GM12878 (cell line): Measurements from ENCODE around the gene FAM216A. TPM values are rescaled to one million over a fixed set of nuclear protein-coding genes. Genes with fewer than 3 reads are reported as not detected.

Experiments
- ATAC-seq: fragments of 200-7000 bp; cut with Tn5 transposase; 3 replicates; pipeline ENCODE4 v1.9.1; 2020; ENCODE audit warnings: mild to moderate bottlenecking, moderate library complexity
- BruUV-seq: library from RNA; stranded (reverse); fragments of 400-500 nt; replicated peaks from 2 replicates; lab custom pipeline; 2021; lab: Mats Ljungman, UMichigan
- CTCF ChIA-PET: fragments of 300-600 bp; sonication (Branson Sonifier 250); formaldehyde crosslinking; extraction: SDS; loops from one replicate; lab custom pipeline; 2021; ENCODE audit warnings: inconsistent platforms; lab: Yijun Ruan, JAX
- POLR2A ChIA-PET: fragments of 350-600 bp; formaldehyde crosslinking; extraction: SDS; loops from one replicate; lab custom pipeline; 2021; ENCODE audit warnings: inconsistent platforms; lab: Charles Lee
- RAD21 ChIA-PET: fragments of 300-600 bp; sonication (Branson Sonifier 250); formaldehyde crosslinking; loops from one replicate; lab custom pipeline; 2023; ENCODE audit warnings: antibody characterized with exemption; ENCODE audit not compliant: unreplicated experiment; lab: Charles Lee
- SMC1A ChIA-PET: fragments of 300-600 bp; sonication (Branson Sonifier 250); formaldehyde crosslinking; loops from one replicate; lab custom pipeline; 2023; ENCODE audit not compliant: unreplicated experiment, uncharacterized antibody; lab: Charles Lee
- DNase-seq: peaks from one replicate; pipeline ENCODE4 v3.0.0-alpha.2; 2011; ENCODE audit warnings: low read depth, low spot score
- FAIRE-seq: peaks from 3 replicates; lab custom pipeline; 2011; peaks lifted over from hg19 to GRCh38; lab: Jason Lieb, UNC
- H2AFZ ChIP-seq: 2 replicates; pipeline ENCODE4 v1.6.0; 2011; ENCODE audit warnings: low read depth, low read length, control low read depth; ENCODE audit not compliant: control insufficient read depth
- H3K27ac ChIP-seq: 2 replicates; pipeline ENCODE4 v1.5.1; 2011; ENCODE audit warnings: control low read depth; ENCODE audit not compliant: control insufficient read depth, insufficient read depth
- H3K27me3 ChIP-seq, 2 experiments: replicated peaks in 1 of 2; 2 replicates each; pipeline versions ENCODE4 v1.6.0 to v1.6.1; 2011; ENCODE audit warnings: low read length in 1 of 2; ENCODE audit not compliant: control insufficient read depth in 2 of 2, insufficient read depth in 2 of 2
- H3K36me3 ChIP-seq, 2 experiments: 2 replicates each; pipeline ENCODE4 v1.5.1; 2011; ENCODE audit warnings: low read length in 1 of 2; ENCODE audit not compliant: control insufficient read depth in 2 of 2, insufficient read depth in 2 of 2
- H3K4me1 ChIP-seq: 2 replicates; pipeline ENCODE4 v1.6.1; 2011; ENCODE audit warnings: mild to moderate bottlenecking, low read length, moderate library complexity, mixed read lengths; ENCODE audit not compliant: control insufficient read depth, insufficient read depth
- H3K4me2 ChIP-seq: 2 replicates; pipeline ENCODE4 v1.6.0; 2011; ENCODE audit warnings: control low read depth; ENCODE audit not compliant: control insufficient read depth, insufficient read depth
- H3K4me3 ChIP-seq: fragments of 200-600 bp; sonication (generic); 2 replicates; pipeline ENCODE4 v1.5.1; 2016
- H3K79me2 ChIP-seq: 2 replicates; pipeline ENCODE4 v1.6.0; 2011; ENCODE audit warnings: low read length; ENCODE audit not compliant: control insufficient read depth, insufficient read depth
- H3K9ac ChIP-seq: 2 replicates; pipeline ENCODE4 v1.8.0; 2011; ENCODE audit warnings: low read length, control low read depth, mixed read lengths; ENCODE audit not compliant: control insufficient read depth, insufficient read depth
- H3K9me3 ChIP-seq: replicated peaks from 3 replicates; pipeline ENCODE4 v1.5.1; 2011; ENCODE audit warnings: mild to moderate bottlenecking, low read length; ENCODE audit not compliant: control insufficient read depth, insufficient read depth
- H4K20me1 ChIP-seq: 2 replicates; pipeline ENCODE4 v1.6.0; 2011; ENCODE audit not compliant: control insufficient read depth, insufficient read depth
- CEBPB ChIP-seq, 2 experiments: fragments of 150-350 bp in 1 of 2; IDR thresholded peaks; 2 replicates each; pipeline ENCODE4 v1.6.1; 2012 to 2014; ENCODE audit warnings: low read depth in 2 of 2, low read length in 2 of 2, borderline replicate concordance in 1 of 2, inconsistent platforms in 1 of 2
- IKZF1 ChIP-seq: fragments of 450-650 bp; conservative IDR thresholded peaks from 2 replicates; pipeline ENCODE4 v1.6.1; 2017; ENCODE audit warnings: antibody characterized with exemption, mild to moderate bottlenecking
- LARP7 ChIP-seq: fragments of 450-650 bp; IDR thresholded peaks from 2 replicates; pipeline ENCODE4 v1.6.1; 2017; ENCODE audit warnings: mild to moderate bottlenecking
- MTA2 ChIP-seq: fragments of 450-650 bp; IDR thresholded peaks from 2 replicates; pipeline ENCODE4 v1.6.1; 2016; ENCODE audit warnings: low read depth, mild to moderate bottlenecking, moderate library complexity
- SIX5 ChIP-seq: IDR thresholded peaks from 2 replicates; pipeline ENCODE4 v1.6.1; 2011; ENCODE audit warnings: mild to moderate bottlenecking, low read depth, low read length, moderate library complexity; ENCODE audit not compliant: severe bottlenecking
- SMARCA5 ChIP-seq: fragments of 450-650 bp; IDR thresholded peaks from 2 replicates; pipeline ENCODE4 v1.6.1; 2017; ENCODE audit warnings: mild to moderate bottlenecking
- SP1 ChIP-seq: IDR thresholded peaks from one replicate; pipeline ENCODE4 v1.6.1; 2011; ENCODE audit warnings: low read depth, low read length
- SRF ChIP-seq, 2 experiments: IDR thresholded peaks; 2 replicates each; pipeline ENCODE4 v1.6.1; 2011; ENCODE audit warnings: low read depth in 2 of 2, low read length in 2 of 2, mild to moderate bottlenecking in 1 of 2, moderate library complexity in 1 of 2
- STAT1 ChIP-seq: fragments of 450-650 bp; conservative IDR thresholded peaks from 2 replicates; pipeline ENCODE4 v1.6.1; 2014; ENCODE audit warnings: antibody characterized with exemption, mild to moderate bottlenecking
- WGBS: methylation state at CpG from one replicate; pipeline ENCODE4 v1.1.6; 2016; ENCODE audit warnings: low lambda C conversion rate; ENCODE audit not compliant: insufficient replicate concordance, insufficient coverage; ENCODE audit errors: missing lambda C conversion rate; 5-methylcytosine and 5-hydroxymethylcytosine counted together
- in situ Hi-C: fragments of 300-500 bp; cut with MboI; formaldehyde crosslinking; loops from 9 replicates; pipeline ENCODE4 v1.14.3; 2018; ENCODE audit warnings: mixed read lengths
- intact Hi-C: fragments of 100-400 bp; cut with micrococcal nuclease; formaldehyde crosslinking; loops from one replicate; pipeline ENCODE4 v1.14.2; 2022; ENCODE audit not compliant: unreplicated experiment
- polyA plus RNA-seq, 11 experiments: library from polyadenylated mRNA; depleted of rRNA in 4 of 11; unstranded in 6 of 11; stranded (reverse) in 5 of 11; fragments of >200 nt; fragmentation: Nextera tagmentation in 4 of 11; fragmentation: Illumina TruSeq in 1 of 11; extraction: Ambion mirVana in 4 of 11; extraction: Trizol in 1 of 11; gene quantifications; 1 replicate in 1 of 11; 2 replicates in 10 of 11; pipeline versions ENCODE4 v1.2.1 to v1.2.3, GENCODE V29; 2011 to 2016; ENCODE audit warnings: inconsistent platforms in 2 of 11, missing spikeins in 2 of 11, low read depth in 1 of 11
- total RNA-seq, 4 experiments: library from RNA; depleted of rRNA in 3 of 4; stranded (reverse); fragments of >200 nt in 3 of 4; fragmentation: Illumina TruSeq in 1 of 4; extraction: Trizol in 1 of 4; gene quantifications; 2 replicates each; pipeline versions ENCODE4 v1.2.1 to v1.2.3, GENCODE V29; 2013 to 2021
- TF ChIP-seq, protein P1 (sequence below): fragments of 450-650 bp; IDR thresholded peaks from 2 replicates; pipeline ENCODE4 v1.6.1; 2018; ENCODE audit warnings: mild to moderate bottlenecking, low read depth, moderate library complexity; ENCODE audit not compliant: partially characterized antibody
- TF ChIP-seq, protein P2 (sequence below): fragments of 450-650 bp; IDR thresholded peaks from 2 replicates; pipeline ENCODE4 v1.6.1; 2014; ENCODE audit warnings: mild to moderate bottlenecking
- TF ChIP-seq, protein P3 (sequence below): fragments of 450-650 bp; IDR thresholded peaks from 2 replicates; pipeline ENCODE4 v1.6.1; 2017; ENCODE audit warnings: mild to moderate bottlenecking, moderate library complexity
- TF ChIP-seq, protein P4 (sequence below): fragments of 450-650 bp; formaldehyde crosslinking; IDR thresholded peaks from 2 replicates; pipeline ENCODE4 v1.4.0; 2022; ENCODE audit warnings: mild to moderate bottlenecking, moderate library complexity

The FAM216A gene
- total and polyA plus RNA-seq, 10 of the 15 experiments (the other 5 are each of a cell fraction or from before 2014, with no cell fraction given), result 15.0 to 48.3 (median 35.0) TPM

DNA sequence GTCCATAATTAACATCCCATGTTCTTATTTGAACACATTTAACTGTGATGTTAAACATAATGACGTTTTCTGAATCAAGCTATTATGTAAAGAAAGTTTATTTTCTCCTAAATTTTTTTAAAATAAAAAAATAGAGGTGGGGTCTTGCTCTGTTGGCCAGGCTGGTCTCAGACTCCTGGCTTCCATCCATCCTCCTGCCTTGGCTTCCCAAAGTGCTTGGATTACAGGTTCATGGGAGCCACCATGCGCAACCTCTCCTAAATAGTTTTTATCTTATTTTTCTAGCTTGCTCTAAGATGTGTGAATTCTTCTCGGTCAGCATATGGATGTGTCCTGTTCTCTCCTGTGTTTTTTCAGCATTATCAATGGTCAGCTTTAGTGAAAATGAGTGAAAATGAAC is 36.7 kb downstream of the FAM216A start:
- Histone ChIP-seq H3K9ac (no peak overlapping the region), H2AFZ (no peak overlapping the region), H3K27me3 (no peaks in the 10 kb centered on the region), H3K4me1 (peaks cover 4% of the 10 kb centered on the region), H3K9me3 (no peaks in the 10 kb centered on the region), H4K20me1 (no peaks in the 10 kb centered on the region), H3K4me2 (no peak overlapping the region), H3K79me2 (peaks cover 19% of the 10 kb centered on the region), H3K36me3 (no peaks in the 10 kb centered on the region), H3K4me3 (no peak overlapping the region), H3K27ac (no peak overlapping the region)
- DNase-seq, result no peak
- RAD21 ChIA-PET, result interaction anchor here (0.6 to 3.6 kb wide), 2 partner anchors 37 to 95 kb away, joined by 3 to 25 read pairs; partner anchors contain the start of gene GPN3
- CTCF ChIA-PET, result interaction anchor here (1.7 to 21.1 kb wide), 3 partner anchors 10 to 93 kb away, joined by 3 to 462 read pairs (median 4); no protein-coding TSS in a partner anchor
- WGBS, result 90% methylated on average over 3 of the region's 3 CpGs
- in situ Hi-C loops, result no loop called here
- intact Hi-C loops, result no loop called here
- no TSS peak for BruUV-seq
- POLR2A ChIA-PET, result interaction anchor here (0.5 to 0.6 kb wide), 3 partner anchors 94 to 479 kb away, joined by 3 to 4 read pairs (median 4); no protein-coding TSS in a partner anchor
- no peak for FAIRE-seq
- ATAC-seq, result no peak
- SMC1A ChIA-PET, result interaction anchor here (1.0 to 26.9 kb wide), 3 partner anchors 10 to 93 kb away, joined by 3 to 492 read pairs (median 5); no protein-coding TSS in a partner anchor
- TF ChIP-seq STAT1 (no peak), CEBPB (IDR thresholded peaks at IDR 0.05; ENCODE audit: borderline replicate concordance in 1 of 2, low read depth in 2 of 2, low read length in 2 of 2) (no peak), MTA2 (no peak), SP1 (no peak), SMARCA5 (no peak), IKZF1 (no peak), SRF (IDR thresholded peaks at IDR 0.05; ENCODE audit: low read depth in 2 of 2, low read length in 2 of 2) (no peak), SIX5 (no peak), LARP7 (no peak)
- TF ChIP-seq, protein P1, sequence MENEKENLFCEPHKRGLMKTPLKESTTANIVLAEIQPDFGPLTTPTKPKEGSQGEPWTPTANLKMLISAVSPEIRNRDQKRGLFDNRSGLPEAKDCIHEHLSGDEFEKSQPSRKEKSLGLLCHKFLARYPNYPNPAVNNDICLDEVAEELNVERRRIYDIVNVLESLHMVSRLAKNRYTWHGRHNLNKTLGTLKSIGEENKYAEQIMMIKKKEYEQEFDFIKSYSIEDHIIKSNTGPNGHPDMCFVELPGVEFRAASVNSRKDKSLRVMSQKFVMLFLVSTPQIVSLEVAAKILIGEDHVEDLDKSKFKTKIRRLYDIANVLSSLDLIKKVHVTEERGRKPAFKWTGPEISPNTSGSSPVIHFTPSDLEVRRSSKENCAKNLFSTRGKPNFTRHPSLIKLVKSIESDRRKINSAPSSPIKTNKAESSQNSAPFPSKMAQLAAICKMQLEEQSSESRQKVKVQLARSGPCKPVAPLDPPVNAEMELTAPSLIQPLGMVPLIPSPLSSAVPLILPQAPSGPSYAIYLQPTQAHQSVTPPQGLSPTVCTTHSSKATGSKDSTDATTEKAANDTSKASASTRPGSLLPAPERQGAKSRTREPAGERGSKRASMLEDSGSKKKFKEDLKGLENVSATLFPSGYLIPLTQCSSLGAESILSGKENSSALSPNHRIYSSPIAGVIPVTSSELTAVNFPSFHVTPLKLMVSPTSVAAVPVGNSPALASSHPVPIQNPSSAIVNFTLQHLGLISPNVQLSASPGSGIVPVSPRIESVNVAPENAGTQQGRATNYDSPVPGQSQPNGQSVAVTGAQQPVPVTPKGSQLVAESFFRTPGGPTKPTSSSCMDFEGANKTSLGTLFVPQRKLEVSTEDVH, result no peak
- TF ChIP-seq, protein P2, sequence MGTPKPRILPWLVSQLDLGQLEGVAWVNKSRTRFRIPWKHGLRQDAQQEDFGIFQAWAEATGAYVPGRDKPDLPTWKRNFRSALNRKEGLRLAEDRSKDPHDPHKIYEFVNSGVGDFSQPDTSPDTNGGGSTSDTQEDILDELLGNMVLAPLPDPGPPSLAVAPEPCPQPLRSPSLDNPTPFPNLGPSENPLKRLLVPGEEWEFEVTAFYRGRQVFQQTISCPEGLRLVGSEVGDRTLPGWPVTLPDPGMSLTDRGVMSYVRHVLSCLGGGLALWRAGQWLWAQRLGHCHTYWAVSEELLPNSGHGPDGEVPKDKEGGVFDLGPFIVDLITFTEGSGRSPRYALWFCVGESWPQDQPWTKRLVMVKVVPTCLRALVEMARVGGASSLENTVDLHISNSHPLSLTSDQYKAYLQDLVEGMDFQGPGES, result no peak
- TF ChIP-seq, protein P3, sequence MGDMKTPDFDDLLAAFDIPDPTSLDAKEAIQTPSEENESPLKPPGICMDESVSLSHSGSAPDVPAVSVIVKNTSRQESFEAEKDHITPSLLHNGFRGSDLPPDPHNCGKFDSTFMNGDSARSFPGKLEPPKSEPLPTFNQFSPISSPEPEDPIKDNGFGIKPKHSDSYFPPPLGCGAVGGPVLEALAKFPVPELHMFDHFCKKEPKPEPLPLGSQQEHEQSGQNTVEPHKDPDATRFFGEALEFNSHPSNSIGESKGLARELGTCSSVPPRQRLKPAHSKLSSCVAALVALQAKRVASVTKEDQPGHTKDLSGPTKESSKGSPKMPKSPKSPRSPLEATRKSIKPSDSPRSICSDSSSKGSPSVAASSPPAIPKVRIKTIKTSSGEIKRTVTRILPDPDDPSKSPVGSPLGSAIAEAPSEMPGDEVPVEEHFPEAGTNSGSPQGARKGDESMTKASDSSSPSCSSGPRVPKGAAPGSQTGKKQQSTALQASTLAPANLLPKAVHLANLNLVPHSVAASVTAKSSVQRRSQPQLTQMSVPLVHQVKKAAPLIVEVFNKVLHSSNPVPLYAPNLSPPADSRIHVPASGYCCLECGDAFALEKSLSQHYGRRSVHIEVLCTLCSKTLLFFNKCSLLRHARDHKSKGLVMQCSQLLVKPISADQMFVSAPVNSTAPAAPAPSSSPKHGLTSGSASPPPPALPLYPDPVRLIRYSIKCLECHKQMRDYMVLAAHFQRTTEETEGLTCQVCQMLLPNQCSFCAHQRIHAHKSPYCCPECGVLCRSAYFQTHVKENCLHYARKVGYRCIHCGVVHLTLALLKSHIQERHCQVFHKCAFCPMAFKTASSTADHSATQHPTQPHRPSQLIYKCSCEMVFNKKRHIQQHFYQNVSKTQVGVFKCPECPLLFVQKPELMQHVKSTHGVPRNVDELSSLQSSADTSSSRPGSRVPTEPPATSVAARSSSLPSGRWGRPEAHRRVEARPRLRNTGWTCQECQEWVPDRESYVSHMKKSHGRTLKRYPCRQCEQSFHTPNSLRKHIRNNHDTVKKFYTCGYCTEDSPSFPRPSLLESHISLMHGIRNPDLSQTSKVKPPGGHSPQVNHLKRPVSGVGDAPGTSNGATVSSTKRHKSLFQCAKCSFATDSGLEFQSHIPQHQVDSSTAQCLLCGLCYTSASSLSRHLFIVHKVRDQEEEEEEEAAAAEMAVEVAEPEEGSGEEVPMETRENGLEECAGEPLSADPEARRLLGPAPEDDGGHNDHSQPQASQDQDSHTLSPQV, result no peak
- TF ChIP-seq, protein P4, sequence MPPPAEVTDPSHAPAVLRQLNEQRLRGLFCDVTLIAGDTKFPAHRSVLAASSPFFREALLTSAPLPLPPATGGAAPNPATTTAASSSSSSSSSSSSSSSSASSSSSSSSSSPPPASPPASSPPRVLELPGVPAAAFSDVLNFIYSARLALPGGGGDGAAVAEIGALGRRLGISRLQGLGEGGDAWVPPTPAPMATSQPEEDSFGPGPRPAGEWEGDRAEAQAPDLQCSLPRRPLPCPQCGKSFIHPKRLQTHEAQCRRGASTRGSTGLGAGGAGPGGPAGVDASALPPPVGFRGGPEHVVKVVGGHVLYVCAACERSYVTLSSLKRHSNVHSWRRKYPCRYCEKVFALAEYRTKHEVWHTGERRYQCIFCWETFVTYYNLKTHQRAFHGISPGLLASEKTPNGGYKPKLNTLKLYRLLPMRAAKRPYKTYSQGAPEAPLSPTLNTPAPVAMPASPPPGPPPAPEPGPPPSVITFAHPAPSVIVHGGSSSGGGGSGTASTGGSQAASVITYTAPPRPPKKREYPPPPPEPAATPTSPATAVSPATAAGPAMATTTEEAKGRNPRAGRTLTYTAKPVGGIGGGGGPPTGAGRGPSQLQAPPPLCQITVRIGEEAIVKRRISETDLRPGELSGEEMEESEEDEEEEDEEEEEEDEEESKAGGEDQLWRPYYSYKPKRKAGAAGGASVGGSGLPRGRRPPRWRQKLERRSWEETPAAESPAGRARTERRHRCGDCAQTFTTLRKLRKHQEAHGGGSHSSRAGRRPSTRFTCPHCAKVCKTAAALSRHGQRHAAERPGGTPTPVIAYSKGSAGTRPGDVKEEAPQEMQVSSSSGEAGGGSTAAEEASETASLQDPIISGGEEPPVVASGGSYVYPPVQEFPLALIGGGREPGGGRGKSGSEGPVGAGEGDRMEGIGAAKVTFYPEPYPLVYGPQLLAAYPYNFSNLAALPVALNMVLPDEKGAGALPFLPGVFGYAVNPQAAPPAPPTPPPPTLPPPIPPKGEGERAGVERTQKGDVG (CRISPR knock-in tag), result no peak
